HepG2 (cell line): ENCODE results near the gene TNFSF12. TPM values are rescaled to one million over a fixed set of nuclear protein-coding genes. Genes with fewer than 3 reads are reported as not detected.
A peak's percentile ranks its signal among the peaks of the same experiment; 100 is the strongest.

Experiments
- CEBPZ ChIP-seq: IDR thresholded peaks from 2 replicates; pipeline ENCODE4 v1.6.1; 2012; ENCODE audit warnings: low read length, improper control_type of control experiment
- DR1 ChIP-seq: sonication (generic); formaldehyde crosslinking; IDR thresholded peaks from 2 replicates; pipeline ENCODE4 v1.8.0; 2021; ENCODE audit warnings: mild to moderate bottlenecking, missing genetic modification reagents, inconsistent platforms
- FOXJ3 ChIP-seq: sonication (generic); formaldehyde crosslinking; IDR thresholded peaks from 2 replicates; pipeline ENCODE4 v1.4.0; 2020; ENCODE audit warnings: missing genetic modification reagents, mild to moderate bottlenecking, borderline replicate concordance
- GMEB1 ChIP-seq: sonication (generic); formaldehyde crosslinking; IDR thresholded peaks from 2 replicates; pipeline ENCODE4 v1.5.1; 2020; ENCODE audit warnings: missing genetic modification reagents, mild to moderate bottlenecking, borderline replicate concordance
- ISL2 ChIP-seq: sonication (generic); formaldehyde crosslinking; IDR thresholded peaks from 2 replicates; pipeline ENCODE4 v1.5.0; 2020; ENCODE audit warnings: missing genetic modification reagents
- KAT2B ChIP-seq: fragments of 150-350 bp; IDR thresholded peaks from 2 replicates; pipeline ENCODE4 v1.6.1; 2014; ENCODE audit warnings: low read depth, low read length, borderline replicate concordance
- KDM3A ChIP-seq: IDR thresholded peaks from 2 replicates; pipeline ENCODE4 v1.6.1; 2018; ENCODE audit warnings: low read depth, missing compliant biosample characterization
- KDM4B ChIP-seq: sonication (generic); formaldehyde crosslinking; IDR thresholded peaks from 2 replicates; pipeline ENCODE4 v1.4.0; 2020; ENCODE audit warnings: missing genetic modification reagents
- NONO ChIP-seq, 2 experiments: fragments of 450-650 bp in 1 of 2; sonication (generic) in 1 of 2; formaldehyde crosslinking in 1 of 2; IDR thresholded peaks in 1 of 2; conservative IDR thresholded peaks in 1 of 2; 2 replicates each; pipeline versions ENCODE4 v1.6.1 to v1.8.0; 2017 to 2022; ENCODE audit warnings: mild to moderate bottlenecking in 1 of 2, missing genetic modification reagents in 1 of 2, moderate library complexity in 1 of 2
- RXRB ChIP-seq: IDR thresholded peaks from 2 replicates; pipeline ENCODE4 v1.6.1; 2016; ENCODE audit warnings: borderline replicate concordance, missing genetic modification reagents, missing compliant biosample characterization
- SIN3A ChIP-seq: IDR thresholded peaks from 2 replicates; pipeline ENCODE4 v1.6.1; 2011; ENCODE audit warnings: low read depth, mild to moderate bottlenecking, control low read depth, low read length, borderline replicate concordance
- ZBTB43 ChIP-seq: sonication (generic); formaldehyde crosslinking; conservative IDR thresholded peaks from 2 replicates; pipeline ENCODE4 v1.4.0; 2020; ENCODE audit warnings: missing genetic modification reagents
- ZHX1 ChIP-seq: sonication (generic); formaldehyde crosslinking; IDR thresholded peaks from 2 replicates; pipeline ENCODE4 v1.8.1; 2022; ENCODE audit warnings: low read depth, mild to moderate bottlenecking, missing genetic modification reagents
- ZMYM4 ChIP-seq: sonication (generic); formaldehyde crosslinking; IDR thresholded peaks from 2 replicates; pipeline ENCODE4 v1.8.1; 2023; ENCODE audit warnings: mild to moderate bottlenecking, missing genetic modification reagents
- ZNF12 ChIP-seq: sonication (generic); formaldehyde crosslinking; IDR thresholded peaks from 2 replicates; pipeline ENCODE4 v1.5.0; 2020; ENCODE audit warnings: missing genetic modification reagents
- ZNF569 ChIP-seq: sonication (generic); formaldehyde crosslinking; IDR thresholded peaks from 2 replicates; pipeline ENCODE4 v1.5.0; 2020; ENCODE audit warnings: mild to moderate bottlenecking, missing genetic modification reagents, moderate library complexity, borderline replicate concordance
- ZNF724P ChIP-seq: sonication (generic); formaldehyde crosslinking; IDR thresholded peaks from 2 replicates; pipeline ENCODE4 v1.8.0; 2022; ENCODE audit warnings: missing genetic modification reagents, borderline replicate concordance
- ZNF879 ChIP-seq: sonication (generic); formaldehyde crosslinking; IDR thresholded peaks from 2 replicates; pipeline ENCODE4 v1.8.1; 2023; ENCODE audit warnings: missing genetic modification reagents
- polyA plus RNA-seq, 8 experiments: library from polyadenylated mRNA; depleted of rRNA in 3 of 8; stranded (reverse) in 7 of 8; unstranded in 1 of 8; fragments of >200 nt; fragmentation: Illumina TruSeq in 4 of 8; extraction: Trizol in 4 of 8; gene quantifications; 2 replicates each; pipeline versions ENCODE4 v1.2.1 to v1.2.3, GENCODE V29; 2011 to 2016; ENCODE audit warnings: low read depth in 4 of 8, missing spikeins in 1 of 8, mixed read lengths in 1 of 8; ENCODE audit not compliant: insufficient read depth in 1 of 8
- total RNA-seq, 5 experiments: library from RNA; depleted of rRNA; stranded (reverse); fragments of >200 nt; fragmentation: Illumina TruSeq; extraction: Trizol; gene quantifications; 2 replicates each; pipeline ENCODE4 v1.2.3, GENCODE V29; 2016; ENCODE audit warnings: low read depth in 1 of 5

TNFSF12 gene
- total and polyA plus RNA-seq, 2 of the 13 experiments (the other 11 are each of a cell fraction or from before 2014, with no cell fraction given), result 0.93 to 7.2 TPM

DNA sequence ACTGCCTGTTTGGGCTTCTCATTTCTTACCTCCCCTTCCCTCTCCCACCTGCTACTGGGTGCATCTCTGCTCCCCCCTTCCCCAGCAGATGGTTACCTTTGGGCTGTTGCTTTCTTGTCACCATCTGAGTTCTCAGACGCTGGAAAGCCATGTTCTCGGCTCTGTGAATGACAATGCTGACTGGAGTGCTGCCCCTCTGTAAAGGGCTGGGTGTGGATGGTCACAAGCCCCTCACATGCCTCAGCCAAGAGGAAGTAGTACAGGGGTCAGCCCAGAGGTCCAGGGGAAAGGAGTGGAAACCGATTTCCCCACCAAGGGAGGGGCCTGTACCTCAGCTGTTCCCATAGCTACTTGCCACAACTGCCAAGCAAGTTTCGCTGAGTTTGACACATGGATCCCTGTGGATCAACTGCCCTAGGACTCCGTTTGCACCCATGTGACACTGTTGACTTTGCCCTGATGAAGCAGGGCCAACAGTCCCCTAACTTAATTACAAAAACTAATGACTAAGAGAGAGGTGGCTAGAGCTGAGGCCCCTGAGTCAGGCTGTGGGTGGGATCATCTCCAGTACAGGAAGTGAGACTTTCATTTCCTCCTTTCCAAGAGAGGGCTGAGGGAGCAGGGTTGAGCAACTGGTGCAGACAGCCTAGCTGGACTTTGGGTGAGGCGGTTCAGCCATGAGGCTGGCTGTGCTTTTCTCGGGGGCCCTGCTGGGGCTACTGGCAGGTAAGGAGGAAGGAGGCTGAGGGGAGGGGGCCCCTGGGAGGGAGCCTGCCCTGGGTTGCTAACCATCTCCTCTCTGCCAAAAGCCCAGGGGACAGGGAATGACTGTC, 30.4 kb downstream of the TNFSF12 start, which contains the start of gene CD68 (continued):
- TF ChIP-seq CEBPZ (no peak), KAT2B (no peak), ZNF879 (CRISPR knock-in tag) (no peak), GMEB1 (CRISPR knock-in tag) (no peak), FOXJ3 (CRISPR knock-in tag) (peak; percentile 59; the same call in 1 of the 2 replicates), DR1 (peak; percentile 59; the same call in 1 of the 2 replicates), ZNF12 (no peak), ZHX1 (CRISPR knock-in tag) (0 out of 2 replicates have a peak, but pooled peaks have one; percentile 35), ISL2 (0 out of 2 replicates have a peak, but pooled peaks have one; percentile 45), ZMYM4 (0 out of 2 replicates have a peak, but pooled peaks have one; percentile 4), KDM3A (no peak), SIN3A (peak; percentile 77; the same call in 1 of the 2 replicates), ZNF569 (CRISPR knock-in tag) (no peak), ZNF724P (CRISPR knock-in tag) (no peak; the same call in 1 of the 2 replicates), ZBTB43 (CRISPR knock-in tag) (0 out of 2 replicates have a peak, but pooled peaks have one; percentile 33), KDM4B (CRISPR knock-in tag) (peak; percentile 53; the same call in 1 of the 2 replicates), RXRB (CRISPR knock-in tag) (peak; percentile 51; the same call in 1 of the 2 replicates), NONO (IDR thresholded peaks at IDR 0.05) (no peak), NONO (CRISPR knock-in tag; conservative IDR thresholded peaks at IDR 0.05) (peak; percentile 95)
